Loucy (cell line): ENCODE data around the gene RAB10.

Source experiments
- H2AFZ ChIP-seq: fragments of 200-600 bp; sonication (generic); 2 replicates; pipeline ENCODE4 v1.6.0; 2016; ENCODE audit warnings: antibody characterized with exemption, mild to moderate bottlenecking, low read length, moderate library complexity
- H3F3A ChIP-seq: fragments of 200-600 bp; 2 replicates; pipeline ENCODE4 v1.6.0; 2016; ENCODE audit warnings: antibody characterized with exemption, low read depth, mild to moderate bottlenecking
- H3K27me3 ChIP-seq: fragments of 200-600 bp; sonication (generic); 2 replicates; pipeline ENCODE4 v1.6.1; 2014; ENCODE audit warnings: low read length, mild to moderate bottlenecking; ENCODE audit not compliant: insufficient read depth, poor library complexity, severe bottlenecking
- H3K36me3 ChIP-seq: fragments of 200-600 bp; sonication (generic); 2 replicates; pipeline ENCODE4 v1.6.1; 2016; ENCODE audit warnings: low read length; ENCODE audit not compliant: insufficient read depth
- H3K4me1 ChIP-seq: fragments of 200-600 bp; sonication (generic); 2 replicates; pipeline ENCODE4 v1.5.1; 2014; ENCODE audit warnings: low read length, mild to moderate bottlenecking; ENCODE audit not compliant: insufficient read depth, poor library complexity, severe bottlenecking
- H3K4me2 ChIP-seq: fragments of 200-600 bp; sonication (generic); 2 replicates; pipeline ENCODE4 v1.6.0; 2014; ENCODE audit warnings: antibody characterized with exemption, low read length, low read depth, mild to moderate bottlenecking; ENCODE audit not compliant: poor library complexity, severe bottlenecking
- H3K4me3 ChIP-seq: fragments of 200-600 bp; sonication (generic); 2 replicates; pipeline ENCODE4 v1.5.1; 2014; ENCODE audit warnings: low read length, mild to moderate bottlenecking, mixed read lengths; ENCODE audit not compliant: poor library complexity, severe bottlenecking
- H3K79me2 ChIP-seq: fragments of 200-600 bp; sonication (generic); 2 replicates; pipeline ENCODE4 v1.6.1; 2014; ENCODE audit warnings: low read length; ENCODE audit not compliant: insufficient read depth
- H3K9ac ChIP-seq: fragments of 200-600 bp; sonication (generic); 2 replicates; pipeline ENCODE4 v1.6.0; 2014; ENCODE audit warnings: mild to moderate bottlenecking, low read depth, low read length, moderate library complexity; ENCODE audit not compliant: poor library complexity, severe bottlenecking
- H3K9me2 ChIP-seq: fragments of 200-600 bp; sonication (generic); replicated peaks from 2 replicates; pipeline ENCODE4 v1.6.1; 2016; ENCODE audit warnings: low read depth, low read length, mixed read lengths
- H3K9me3 ChIP-seq: fragments of 200-600 bp; sonication (generic); 2 replicates; pipeline ENCODE4 v1.6.1; 2014; ENCODE audit warnings: mild to moderate bottlenecking, antibody characterized with exemption, low read length, low read depth; ENCODE audit not compliant: insufficient read depth
- H4K20me1 ChIP-seq: fragments of 200-600 bp; sonication (generic); 2 replicates; pipeline ENCODE4 v1.6.0; 2014; ENCODE audit warnings: antibody characterized with exemption, low read length, mild to moderate bottlenecking; ENCODE audit not compliant: insufficient read depth, poor library complexity, severe bottlenecking
- EZH2phosphoT487 ChIP-seq: fragments of 200-600 bp; IDR thresholded peaks from 2 replicates; pipeline ENCODE4 v1.6.1; 2018; ENCODE audit warnings: antibody characterized with exemption, mild to moderate bottlenecking, moderate library complexity, borderline replicate concordance
- TF ChIP-seq, protein P1 (sequence below): fragments of 200-600 bp; sonication (generic); conservative IDR thresholded peaks from 2 replicates; pipeline ENCODE4 v1.5.1; 2014; ENCODE audit warnings: mild to moderate bottlenecking, antibody characterized with exemption, low read length

Gene RAB10

DNA sequence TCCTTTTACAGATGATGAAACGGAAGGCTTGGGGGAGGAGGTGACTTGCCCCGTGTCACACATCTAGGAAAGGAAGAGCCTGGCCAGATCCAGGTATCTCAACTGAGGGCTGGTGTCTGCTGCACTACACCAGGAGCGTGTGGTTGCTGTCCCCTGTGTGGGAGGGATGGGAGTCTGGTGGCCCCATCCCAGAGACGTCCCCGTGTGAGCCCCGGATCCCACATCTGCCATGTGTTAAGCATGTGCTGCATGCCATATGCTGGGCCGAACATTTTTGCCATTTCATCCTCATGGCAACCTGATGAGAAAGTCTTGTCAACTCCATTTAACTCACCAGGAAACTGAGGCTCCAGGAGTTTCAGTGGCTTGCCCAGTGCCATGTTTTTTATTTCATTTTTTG, 143.2 kb downstream of the RAB10 start:
- H3K4me1 ChIP-seq = no peaks in the 10 kb centered on the region
- no peaks in the 10 kb centered on the region for H3K9me2 ChIP-seq
- H3K4me3 ChIP-seq = no peak overlapping the region
- H4K20me1 ChIP-seq = no peaks in the 10 kb centered on the region
- no peaks in the 10 kb centered on the region for H3K27me3 ChIP-seq
- TF ChIP-seq EZH2phosphoT487 = no peak
- TF ChIP-seq, protein P1, sequence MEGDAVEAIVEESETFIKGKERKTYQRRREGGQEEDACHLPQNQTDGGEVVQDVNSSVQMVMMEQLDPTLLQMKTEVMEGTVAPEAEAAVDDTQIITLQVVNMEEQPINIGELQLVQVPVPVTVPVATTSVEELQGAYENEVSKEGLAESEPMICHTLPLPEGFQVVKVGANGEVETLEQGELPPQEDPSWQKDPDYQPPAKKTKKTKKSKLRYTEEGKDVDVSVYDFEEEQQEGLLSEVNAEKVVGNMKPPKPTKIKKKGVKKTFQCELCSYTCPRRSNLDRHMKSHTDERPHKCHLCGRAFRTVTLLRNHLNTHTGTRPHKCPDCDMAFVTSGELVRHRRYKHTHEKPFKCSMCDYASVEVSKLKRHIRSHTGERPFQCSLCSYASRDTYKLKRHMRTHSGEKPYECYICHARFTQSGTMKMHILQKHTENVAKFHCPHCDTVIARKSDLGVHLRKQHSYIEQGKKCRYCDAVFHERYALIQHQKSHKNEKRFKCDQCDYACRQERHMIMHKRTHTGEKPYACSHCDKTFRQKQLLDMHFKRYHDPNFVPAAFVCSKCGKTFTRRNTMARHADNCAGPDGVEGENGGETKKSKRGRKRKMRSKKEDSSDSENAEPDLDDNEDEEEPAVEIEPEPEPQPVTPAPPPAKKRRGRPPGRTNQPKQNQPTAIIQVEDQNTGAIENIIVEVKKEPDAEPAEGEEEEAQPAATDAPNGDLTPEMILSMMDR = no peak
- no peak overlapping the region for H3K4me2 ChIP-seq
- no peak overlapping the region for H3K9ac ChIP-seq
- H2AFZ ChIP-seq = no peak overlapping the region
- no peaks in the 10 kb centered on the region for H3F3A ChIP-seq
- H3K79me2 ChIP-seq = no peaks in the 10 kb centered on the region
- no peaks in the 10 kb centered on the region for H3K9me3 ChIP-seq
- no peaks in the 10 kb centered on the region for H3K36me3 ChIP-seq

DNA sequence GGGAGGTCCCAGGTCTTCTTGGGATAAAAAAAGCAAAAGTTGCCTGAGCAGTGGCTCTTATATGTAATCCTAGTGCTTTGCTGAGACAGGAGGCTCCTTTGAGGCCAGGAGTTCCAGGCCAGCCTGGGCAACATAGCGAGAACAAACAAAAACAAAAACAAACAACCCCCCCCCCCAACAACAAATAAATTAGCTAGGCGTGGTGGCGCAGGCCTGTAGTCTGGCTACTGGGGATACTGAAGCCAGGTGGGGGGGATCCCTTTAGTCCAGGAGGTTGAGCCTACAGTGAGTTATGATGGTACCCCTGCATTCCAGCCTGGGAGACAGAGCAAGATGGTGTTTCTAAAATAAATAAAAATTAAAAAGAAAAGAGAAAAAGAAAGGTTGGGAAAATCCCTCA, 144.4 kb downstream of the RAB10 start:
- H3F3A ChIP-seq = no peaks in the 10 kb centered on the region
- no peak overlapping the region for H2AFZ ChIP-seq
- H3K79me2 ChIP-seq = no peaks in the 10 kb centered on the region
- H3K9ac ChIP-seq = no peak overlapping the region
- H3K36me3 ChIP-seq = no peaks in the 10 kb centered on the region
- H3K27me3 ChIP-seq = no peaks in the 10 kb centered on the region
- no peaks in the 10 kb centered on the region for H3K4me1 ChIP-seq
- TF ChIP-seq, protein P1 = no peak
- no peak for TF ChIP-seq EZH2phosphoT487
- H3K4me2 ChIP-seq = no peak overlapping the region
- no peak overlapping the region for H3K4me3 ChIP-seq
- no peaks in the 10 kb centered on the region for H4K20me1 ChIP-seq
- H3K9me2 ChIP-seq = no peaks in the 10 kb centered on the region
- no peaks in the 10 kb centered on the region for H3K9me3 ChIP-seq

GRCh38 chr2:26178746-26179436, 145.0 kb downstream of the RAB10 start:
- no peaks in the 10 kb centered on the region for H3K27me3 ChIP-seq

More at GRCh38 chr2:26178746-26179436, 145.0 kb downstream of the RAB10 start:
- H3K9me2 ChIP-seq = no peaks in the 10 kb centered on the region
- no peaks in the 10 kb centered on the region for H3K9me3 ChIP-seq
- no peaks in the 10 kb centered on the region for H4K20me1 ChIP-seq
- no peaks in the 10 kb centered on the region for H3K36me3 ChIP-seq
- no peak overlapping the region for H3K9ac ChIP-seq
- no peak overlapping the region for H2AFZ ChIP-seq
- no peak overlapping the region for H3K4me3 ChIP-seq
- H3K4me2 ChIP-seq = no peak overlapping the region
- H3K79me2 ChIP-seq = no peaks in the 10 kb centered on the region
- TF ChIP-seq, protein P1 = no peak
- TF ChIP-seq EZH2phosphoT487 = no peak
- no peaks in the 10 kb centered on the region for H3F3A ChIP-seq
- no peaks in the 10 kb centered on the region for H3K4me1 ChIP-seq
